GM19239 (cell line): Measurements from ENCODE around the gene FAM117A.
"Not testable (repeated sequence)": the region's sequence is repeated elsewhere in the genome, so short reads cannot be mapped to it uniquely, and the experiment has no call there.

ENCODE experiments used
- DNase-seq: peaks from one replicate; pipeline ENCODE4 v3.0.0; 2011; ENCODE audit warnings: low spot score; ENCODE audit not compliant: insufficient read length
- FAIRE-seq: peaks from 2 replicates; lab custom pipeline; 2011; peaks lifted over from hg19 to GRCh38; lab: Jason Lieb, UNC

The FAM117A gene

DNA sequence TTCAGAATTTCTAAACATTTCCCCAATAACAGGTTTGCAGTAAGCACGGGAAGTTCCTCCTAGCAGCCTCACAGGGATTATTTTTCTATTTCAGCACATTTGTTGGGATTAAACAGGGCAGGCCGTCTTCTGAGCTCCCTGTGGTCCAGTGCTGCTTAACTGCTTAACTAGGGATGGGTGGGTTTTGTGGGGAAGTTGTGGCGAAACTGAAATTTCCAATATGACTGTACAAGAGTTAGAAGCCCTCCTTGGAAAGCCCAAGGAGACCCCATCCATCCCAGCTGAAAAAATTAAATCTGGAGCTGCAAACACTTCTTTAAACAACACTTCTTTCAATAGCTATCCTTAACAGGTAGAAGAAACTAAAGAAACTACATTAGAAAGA lies 22.2 kb downstream of the FAM117A start:
- FAIRE-seq (no peak), DNase-seq (no peak)

DNA sequence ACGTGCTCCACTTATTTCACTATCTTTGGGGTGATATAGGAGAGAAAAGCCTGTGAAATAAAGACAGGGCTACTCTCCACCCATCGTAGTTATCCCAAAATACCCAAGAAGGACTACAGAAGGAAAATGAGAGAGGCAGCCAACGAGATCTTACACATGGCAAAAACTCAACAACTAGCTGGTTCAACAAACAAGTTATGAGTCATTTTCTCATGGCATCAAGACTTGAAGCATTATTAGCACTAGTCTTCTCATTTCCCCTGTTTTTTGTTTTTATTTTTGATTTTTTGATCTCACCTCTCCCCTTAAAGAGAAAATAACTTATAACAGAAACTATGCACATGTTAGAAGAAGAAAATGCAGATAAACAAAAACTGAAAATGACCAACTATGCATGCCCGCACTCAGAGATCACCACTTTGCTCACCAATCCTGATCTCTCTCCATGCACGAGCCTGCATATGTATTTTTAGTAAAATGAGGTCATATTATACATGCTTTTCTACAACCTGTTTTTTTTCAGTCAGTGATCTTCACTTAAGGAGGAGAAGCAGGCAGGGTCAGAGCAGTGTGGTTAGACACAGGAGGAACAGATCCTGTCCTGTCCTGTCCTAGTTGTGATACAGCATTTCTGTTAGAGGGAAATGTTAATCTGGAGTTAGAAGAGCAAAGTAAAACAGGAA lies 22.8 kb downstream of the FAM117A start:
- DNase-seq = no peak
- peak; percentile 91 for FAIRE-seq

DNA sequence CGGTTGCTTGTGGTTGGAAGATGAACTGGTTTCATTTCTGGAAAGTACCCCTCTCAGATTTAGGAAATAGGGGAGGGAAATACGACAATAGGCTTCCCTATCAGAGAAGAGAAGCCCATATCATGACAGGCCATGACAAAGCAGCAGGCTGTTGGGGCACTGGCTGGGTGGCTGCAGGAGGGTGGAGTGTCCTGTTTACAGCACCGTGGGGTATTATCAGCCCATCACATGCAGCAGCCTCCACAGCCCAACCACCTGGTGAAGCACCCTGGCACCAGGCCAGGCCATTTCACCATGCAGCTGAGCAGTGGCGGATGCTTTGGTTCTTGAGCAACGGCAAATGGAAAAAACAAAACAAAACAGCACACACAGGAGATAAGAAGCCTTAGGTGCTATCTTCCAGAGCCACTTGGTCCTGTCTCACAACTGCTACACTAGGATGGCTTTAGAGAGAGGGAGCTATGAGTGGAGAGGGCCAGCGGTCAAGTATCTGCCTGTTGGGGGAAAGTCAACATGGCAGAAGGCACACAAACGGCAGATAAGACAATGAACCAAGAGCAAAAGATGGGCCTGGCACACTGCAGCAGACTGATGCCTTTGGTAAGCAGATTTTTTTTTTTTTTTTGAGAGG lies 24.2 kb downstream of the FAM117A start:
- peak; percentile 89 for FAIRE-seq
- DNase-seq = no peak

DNA sequence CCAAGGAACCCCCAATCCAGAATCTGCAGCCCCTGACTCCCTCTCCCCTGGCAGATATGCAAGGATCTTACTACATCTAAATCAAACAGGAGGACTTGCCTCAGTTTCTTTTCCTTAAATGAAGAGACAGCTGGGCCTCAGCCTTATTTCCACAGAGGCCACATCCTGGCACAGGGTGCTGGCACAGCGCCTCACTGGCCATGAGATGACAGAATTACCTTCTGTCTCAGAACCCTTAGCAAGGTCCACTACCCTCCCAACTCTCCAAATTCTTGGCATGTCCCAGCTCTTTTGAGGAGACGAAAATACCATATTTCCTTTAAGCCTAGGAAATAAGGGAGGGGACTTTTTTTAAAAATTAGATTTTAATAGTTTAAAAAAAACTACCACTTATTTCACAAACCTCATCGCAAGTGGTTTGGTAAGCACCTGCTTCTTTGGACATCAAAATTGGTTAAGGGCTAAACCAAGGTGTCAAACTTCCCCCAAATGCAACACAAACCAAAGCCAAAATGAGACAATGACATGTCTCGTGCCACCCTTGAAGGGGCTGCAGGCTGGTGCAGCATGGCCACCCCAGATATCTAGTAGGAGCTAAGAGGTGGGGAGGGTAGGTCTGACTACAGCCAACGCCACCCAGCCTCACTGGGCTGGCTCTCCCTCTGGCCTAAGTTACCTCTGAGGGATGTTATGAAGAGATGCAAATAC lies 25.3 kb downstream of the FAM117A start:
- FAIRE-seq (no peak), DNase-seq (no peak)

DNA sequence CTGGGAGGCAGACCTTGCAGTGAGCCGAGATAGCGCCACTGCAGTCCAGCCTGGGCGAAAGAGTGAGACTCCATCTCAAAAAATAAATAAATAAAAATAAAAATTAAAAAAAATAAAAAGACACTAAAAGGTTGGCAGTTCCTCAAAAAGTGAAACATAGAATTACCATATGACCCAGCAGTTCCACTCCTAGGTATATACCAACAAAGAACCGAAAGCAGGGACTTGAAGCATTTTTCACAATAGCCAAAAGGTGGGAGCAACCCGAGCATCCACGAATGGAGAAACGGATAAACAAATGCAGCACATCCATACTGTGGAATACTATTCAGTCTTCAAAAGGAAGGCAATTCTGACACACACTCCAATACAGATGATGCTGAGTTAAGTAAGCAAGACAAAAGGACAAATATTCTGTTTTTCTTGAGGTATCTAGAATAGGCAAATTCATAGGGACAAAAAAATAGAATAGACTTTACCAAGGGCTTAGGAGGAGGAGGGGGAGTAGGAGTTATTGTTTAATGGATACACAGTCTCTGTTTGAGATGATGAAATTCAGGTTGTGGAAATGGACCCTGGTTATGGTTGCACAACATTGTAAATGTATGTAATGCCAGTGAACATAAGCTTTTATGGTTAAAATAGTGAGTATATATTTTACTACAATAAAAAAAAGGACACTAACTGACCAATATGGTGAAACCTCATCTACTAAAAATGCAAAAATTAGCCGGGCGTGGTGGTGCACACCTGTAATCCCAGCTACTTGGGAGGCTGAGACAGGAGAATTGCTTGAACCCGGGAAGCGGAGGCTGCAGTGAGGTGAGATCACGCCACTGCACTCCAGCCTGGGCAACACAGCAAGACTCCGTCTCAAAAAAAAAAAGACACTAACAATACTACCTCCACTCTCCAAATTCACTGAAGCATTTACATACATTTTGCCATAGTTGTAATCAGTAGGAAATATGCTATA lies 29.1 kb downstream of the FAM117A start:
- FAIRE-seq (no peak), DNase-seq (no peak)

DNA sequence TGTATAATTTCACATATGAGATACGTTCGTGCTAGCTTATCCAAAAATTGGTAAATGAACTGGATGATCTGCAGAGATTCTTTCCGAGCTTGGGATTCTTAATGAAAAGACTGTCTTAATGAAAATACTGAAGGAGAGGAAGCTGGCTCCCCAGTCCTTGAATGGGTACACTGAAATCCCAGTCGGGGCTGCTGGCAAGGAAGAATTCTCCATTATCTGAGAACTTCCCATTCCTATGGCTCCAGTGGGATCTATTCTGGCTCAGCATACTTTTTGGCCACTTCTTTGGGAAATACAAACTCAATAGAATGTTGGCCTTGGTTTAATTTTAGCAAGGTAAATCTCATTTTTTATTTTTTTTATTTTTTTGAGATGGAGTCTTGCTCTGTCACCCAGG lies 32.5 kb downstream of the FAM117A start:
- no peak for FAIRE-seq

DNA sequence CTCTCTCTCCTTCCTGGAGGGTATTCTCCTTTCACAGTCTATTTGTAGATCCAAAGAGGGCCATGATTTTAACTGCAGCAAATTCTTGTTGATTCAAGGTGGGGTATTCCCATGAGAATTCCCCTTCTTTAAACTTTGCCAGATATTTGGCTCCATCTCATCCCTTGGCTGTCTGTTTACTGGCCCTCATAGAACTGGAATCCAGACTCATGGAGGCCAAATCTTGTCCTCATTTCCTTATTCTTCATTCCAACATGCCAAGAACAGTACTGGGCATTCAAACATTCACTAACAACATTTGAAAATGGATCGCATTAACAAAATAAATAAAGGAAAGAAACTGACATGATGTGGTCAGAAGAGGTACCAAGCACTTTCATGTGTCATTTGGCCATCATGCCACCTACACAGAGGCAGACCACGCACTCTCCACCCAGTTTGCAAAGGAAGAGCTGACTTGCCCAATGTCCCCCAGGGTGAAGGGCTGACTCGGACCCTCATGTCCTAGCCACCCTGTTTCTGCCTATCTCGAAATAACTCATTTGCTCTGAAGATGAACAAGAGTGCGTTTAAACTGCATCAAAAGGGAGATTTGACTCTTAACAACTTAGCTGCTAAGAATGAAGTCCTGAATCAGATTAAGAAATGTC lies 33.0 kb downstream of the FAM117A start:
- DNase-seq (no peak), FAIRE-seq (no peak)

More for the DNA sequence above, 32.5 kb downstream of the FAM117A start:
- no peak for DNase-seq

DNA sequence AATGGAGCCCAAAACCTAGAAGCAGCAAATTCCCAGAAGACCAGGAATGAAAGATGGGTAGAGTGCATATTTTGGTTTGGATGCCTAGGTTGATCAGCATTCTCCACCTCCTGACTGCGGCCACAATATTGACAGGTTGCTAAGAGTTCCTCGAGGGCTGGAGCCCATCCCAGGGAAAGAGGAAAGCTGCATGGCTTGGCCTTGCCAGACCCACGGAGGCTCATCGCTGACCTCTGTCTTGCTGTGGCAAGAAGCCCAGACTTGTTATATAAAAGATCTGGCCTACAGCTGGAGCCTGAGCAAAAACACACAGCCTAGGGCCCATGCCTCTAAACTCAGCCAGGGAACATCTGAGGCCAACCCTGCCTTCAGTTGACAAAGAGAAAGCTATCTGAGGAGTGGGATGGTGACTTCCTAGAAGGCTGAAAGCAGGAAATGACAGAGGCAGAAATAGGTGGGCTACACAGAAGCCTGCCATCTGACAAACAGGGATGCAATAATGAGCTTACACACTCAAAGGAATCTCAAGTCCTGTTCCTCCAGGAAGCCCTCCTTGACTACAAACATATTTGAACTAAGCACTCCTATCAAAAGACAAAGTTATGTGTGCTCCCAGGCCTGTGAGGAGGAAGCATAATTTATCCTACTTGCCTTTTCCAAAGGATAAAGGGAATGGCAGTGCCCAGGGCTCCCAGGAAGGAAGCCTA lies 33.7 kb downstream of the FAM117A start:
- DNase-seq = no peak
- no peak for FAIRE-seq

DNA sequence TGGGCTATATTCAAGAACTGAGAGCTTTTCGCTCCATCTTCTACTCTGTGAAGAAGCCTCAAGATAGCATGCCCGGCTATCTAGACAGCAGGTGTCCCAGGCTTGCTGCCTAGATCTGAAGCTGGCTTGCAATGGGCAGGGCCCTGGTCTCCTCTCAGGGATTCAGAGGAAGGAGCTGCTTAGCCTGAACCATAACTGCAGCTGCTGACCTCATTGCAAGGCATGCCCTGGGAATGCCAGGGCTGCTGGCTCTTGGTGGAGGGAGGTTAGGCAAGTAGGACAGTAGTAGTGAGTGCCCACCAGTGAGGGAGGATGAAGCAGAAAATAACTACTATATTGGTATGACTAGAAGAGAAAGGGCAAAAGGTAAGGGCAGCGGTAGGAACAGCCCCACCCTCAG lies 34.9 kb downstream of the FAM117A start:
- FAIRE-seq = no peak
- no peak for DNase-seq

DNA sequence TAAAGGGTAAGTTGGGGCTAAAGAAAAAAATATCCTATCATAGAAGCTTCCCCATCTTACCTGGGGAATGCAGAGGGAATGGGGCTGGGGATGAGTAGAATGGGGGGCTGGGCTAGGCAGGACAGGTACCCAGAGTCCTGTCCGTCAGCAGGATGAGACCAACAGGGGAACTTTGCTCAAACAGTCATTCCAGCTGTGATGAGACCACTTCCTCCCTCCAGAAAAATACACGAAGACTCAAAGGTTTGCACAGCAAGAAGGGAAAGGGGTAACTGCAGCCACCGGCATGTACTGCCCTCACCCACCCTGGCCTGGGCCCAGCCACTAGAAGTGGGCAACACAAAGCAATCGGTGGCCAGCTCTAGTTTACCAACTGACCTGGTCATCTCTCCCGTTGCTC lies 35.5 kb downstream of the FAM117A start:
- DNase-seq (no peak), FAIRE-seq (no peak)

DNA sequence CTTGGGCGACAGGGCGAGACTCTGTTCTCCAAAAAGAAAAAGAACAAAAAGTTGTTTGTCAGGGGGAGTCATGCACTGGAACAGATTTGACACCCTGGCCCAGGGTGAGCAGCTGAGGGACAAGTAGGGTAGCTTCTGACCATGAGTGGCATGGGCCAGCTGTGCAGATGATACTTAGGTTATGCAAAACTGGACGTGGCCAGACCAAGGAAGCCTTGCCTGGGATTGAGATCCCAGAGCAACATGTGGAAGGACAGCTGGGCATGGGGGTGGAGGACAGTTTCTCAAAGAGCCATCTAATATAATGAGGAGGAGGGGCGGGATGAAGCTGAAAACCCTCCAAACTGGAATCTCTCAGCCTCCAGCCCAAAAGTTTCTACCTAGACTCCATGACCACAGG lies 36.6 kb downstream of the FAM117A start:
- DNase-seq (no peak), FAIRE-seq (no peak)

DNA sequence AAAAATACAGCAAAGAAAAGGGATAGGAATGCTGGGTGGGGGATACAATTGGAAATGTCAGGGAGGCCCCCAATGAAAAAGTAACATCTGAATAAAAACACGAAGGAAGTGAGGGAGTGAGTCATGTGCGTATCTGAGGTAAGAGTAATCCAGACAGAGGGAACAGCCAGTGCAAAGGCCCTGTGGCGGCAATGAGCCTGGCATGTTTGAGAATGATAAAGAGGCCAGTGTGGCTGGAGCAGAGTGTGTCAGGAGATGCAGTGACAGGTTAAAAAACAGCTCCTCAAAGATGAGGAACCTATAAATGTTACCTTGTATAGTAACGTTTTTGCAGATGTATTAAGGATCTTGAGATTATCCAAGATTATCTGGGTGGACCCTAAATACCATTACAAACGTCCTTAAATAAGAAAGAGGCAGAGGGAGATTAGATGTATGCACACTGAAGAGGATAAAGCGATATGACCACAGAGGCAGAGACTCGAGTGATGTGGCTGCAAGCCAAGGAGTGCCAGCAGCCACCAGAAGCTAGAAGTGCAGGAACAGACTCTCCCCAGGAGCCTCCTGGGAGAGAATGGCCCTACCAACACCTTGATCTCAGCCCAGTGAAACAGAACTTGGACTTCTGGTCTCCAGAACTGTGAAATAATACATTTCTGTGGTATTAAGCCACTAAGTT lies 38.3 kb downstream of the FAM117A start:
- DNase-seq (no peak), FAIRE-seq (no peak)

DNA sequence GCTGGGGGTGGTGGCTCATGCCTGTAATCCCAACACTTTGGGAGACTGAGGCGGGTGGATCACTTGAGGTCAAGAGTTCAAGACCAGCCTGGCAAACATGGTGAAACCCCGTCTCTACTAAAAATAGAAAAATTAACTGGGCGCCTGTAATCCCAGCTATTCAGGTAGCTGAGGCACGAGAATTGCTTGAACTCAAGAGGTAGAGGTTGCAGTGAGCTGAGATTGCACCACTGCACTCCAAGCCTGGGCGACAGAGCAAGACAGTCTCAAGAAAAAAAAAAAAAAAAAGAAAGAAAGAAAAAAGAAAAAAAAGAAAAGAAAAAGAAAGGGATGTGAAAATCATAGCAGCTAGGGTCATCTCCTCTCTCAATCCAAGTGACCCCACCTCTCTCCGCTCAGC lies 39.4 kb downstream of the FAM117A start:
- not testable (repeated sequence) for FAIRE-seq, DNase-seq

DNA sequence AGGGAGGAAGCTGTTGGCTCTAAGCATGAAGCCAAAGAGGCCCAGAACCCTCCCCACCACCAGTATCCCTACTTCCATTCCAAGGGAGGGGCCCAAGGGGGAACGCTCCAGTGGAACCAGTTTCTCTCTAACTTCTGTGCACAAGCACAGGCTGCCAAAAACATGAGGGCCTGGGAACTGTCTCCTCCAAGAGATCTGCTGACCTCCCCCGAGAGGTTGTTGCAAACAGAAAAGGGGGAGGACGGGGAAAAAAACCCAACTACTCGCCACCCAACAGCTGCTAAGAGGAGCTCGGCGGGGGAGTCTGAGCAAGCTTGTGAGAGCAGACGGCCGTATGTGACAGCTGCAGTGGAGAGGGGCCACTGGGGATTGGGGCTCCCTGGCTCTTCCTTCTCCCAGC lies 40.5 kb downstream of the FAM117A start:
- FAIRE-seq = no peak
- DNase-seq = no peak

DNA sequence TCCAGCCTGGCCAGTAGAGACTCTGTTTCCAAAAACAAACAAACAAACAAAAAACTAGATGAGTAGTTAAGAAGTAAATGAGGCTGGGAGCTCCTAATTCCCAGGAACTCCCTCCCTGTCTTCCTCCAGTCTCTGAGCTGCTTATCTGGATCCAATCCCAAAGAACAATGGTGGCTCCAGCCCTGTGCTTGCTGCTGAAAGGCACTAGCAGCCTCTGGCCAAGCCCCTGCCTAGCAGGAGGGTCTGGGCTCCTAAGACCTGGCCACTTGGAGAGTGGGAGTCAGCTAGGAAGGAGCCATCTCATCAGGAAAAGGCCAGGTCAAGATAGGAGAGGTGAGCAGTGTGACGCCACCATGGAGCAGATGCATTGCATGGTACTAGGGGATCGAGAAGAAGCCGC lies 41.9 kb downstream of the FAM117A start:
- DNase-seq = no peak
- FAIRE-seq = no peak

DNA sequence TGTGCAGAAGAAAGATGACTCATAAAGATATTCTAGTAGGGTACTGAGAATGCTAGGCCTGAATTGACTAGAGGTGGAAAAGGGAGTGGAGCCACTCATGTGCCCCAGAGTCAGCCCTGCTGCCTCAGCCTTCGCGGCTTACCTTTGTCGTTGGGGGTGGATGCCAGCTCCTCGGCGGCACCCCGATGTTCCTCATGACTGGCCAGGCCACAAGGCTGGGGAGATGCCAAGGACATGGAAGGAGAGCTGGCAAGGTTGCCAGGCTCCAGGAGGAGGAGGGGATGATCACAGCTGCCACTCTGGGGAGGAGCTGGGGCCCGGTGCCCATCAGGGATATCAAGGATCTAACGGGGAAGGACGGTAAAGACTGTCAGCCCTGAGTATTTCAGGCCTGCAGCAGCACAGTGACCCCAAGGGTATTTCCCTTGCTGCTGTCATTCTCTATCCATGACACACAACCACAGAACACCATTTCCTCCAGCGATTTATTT lies 46.5 kb downstream of the FAM117A start:
- DNase-seq (no peak), FAIRE-seq (no peak)

DNA sequence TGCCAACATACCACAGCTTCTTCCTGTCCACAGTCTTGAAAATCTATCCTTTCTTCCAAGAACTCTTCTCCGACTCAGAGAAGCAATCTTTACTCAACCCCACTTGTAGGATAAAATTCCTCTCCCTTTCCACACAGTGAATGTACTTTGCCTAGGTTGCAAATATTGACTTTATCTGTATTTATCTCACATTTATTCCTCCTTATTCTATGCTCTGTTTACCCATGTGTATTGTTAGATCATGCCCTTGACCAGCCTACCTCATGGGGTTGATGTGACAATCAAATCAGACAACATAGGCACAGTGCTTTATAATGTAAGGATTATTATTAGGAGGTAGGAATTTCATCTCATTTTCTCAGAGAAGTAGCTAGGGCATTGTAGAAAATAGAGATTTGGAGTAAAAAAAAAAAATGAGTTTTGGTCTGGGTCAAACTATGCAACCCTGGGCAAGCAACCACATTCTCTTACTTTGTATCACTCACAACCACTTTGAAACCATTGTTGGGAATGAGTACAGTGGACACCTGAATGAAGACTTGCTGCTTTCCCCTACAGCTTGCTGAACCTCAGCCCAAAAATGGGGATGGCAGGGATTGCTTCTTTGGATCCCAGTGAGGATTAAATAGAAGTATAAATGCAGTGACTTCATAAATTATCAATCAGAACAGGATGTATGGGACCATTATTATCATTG lies 47.1 kb downstream of the FAM117A start:
- FAIRE-seq (no peak), DNase-seq (no peak)

DNA sequence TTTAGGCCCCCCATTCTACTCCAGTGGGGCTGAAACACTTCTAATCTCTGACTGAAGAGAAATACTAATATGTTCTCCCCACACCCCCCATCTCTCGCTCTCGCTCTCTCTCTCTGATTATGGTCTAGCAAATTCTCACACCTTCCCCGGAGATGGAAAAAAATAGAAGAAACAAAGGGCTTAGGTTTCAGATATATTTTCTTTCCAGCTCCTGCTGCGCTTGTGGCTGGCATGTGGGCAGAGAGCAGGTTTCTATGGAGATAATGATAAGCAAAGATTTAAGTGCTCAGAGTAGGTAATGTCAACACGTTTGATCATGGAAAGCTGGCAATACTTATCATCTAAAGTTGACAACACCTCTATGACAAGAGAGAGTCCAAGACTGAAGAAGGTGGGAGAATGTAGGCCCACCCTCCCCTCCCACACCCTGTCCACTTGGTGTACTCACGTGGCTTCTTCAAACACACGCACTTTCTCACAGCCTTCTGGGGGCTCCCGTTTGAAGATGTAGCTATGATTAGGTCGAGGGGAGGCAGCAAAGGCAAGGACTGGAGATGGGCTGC lies 48.1 kb downstream of the FAM117A start:
- no peak for FAIRE-seq

More for the DNA sequence above, 48.1 kb downstream of the FAM117A start:
- DNase-seq = no peak
